ENCODE results near the gene WDSUB1.

The WDSUB1 gene

GRCh38 chr2:159256159-159256558 lies 30.3 kb downstream of the WDSUB1 start:
- Histone ChIP-seq H3K27ac (no peak overlapping the region), H3K36me3 (ENCODE audit: insufficient read depth) (no peaks in the 10 kb centered on the region), H3K4me2 (no peak overlapping the region), H2AFZ (ENCODE audit: low read depth) (no peak overlapping the region), H3K27me3 (ENCODE audit: insufficient read depth, low read depth) (no peaks in the 10 kb centered on the region), H3K4me1 (ENCODE audit: low read depth, poor library complexity, severe bottlenecking) (no peaks in the 10 kb centered on the region), H4K20me1 (ENCODE audit: insufficient read depth) (no peaks in the 10 kb centered on the region), H3K79me2 (ENCODE audit: insufficient read depth, low read depth) (no peaks in the 10 kb centered on the region), H3K4me3 (IDR thresholded peaks at IDR 0.05; ENCODE audit: insufficient read depth, low read depth, low read length) (no peak overlapping the region), H3K9ac (no peak overlapping the region)
- no peak for TF ChIP-seq CTCF (conservative IDR thresholded peaks at IDR 0.05; ENCODE audit: low read depth, low read length)

- Histone ChIP-seq H3K4me1 (ENCODE audit: low read depth, poor library complexity, severe bottlenecking) (no peaks in the 10 kb centered on the region), H3K79me2 (ENCODE audit: insufficient read depth, low read depth) (no peaks in the 10 kb centered on the region), H4K20me1 (ENCODE audit: insufficient read depth) (no peaks in the 10 kb centered on the region), H3K36me3 (ENCODE audit: insufficient read depth) (no peaks in the 10 kb centered on the region), H3K27me3 (ENCODE audit: insufficient read depth, low read depth) (no peaks in the 10 kb centered on the region), H3K27ac (no peak overlapping the region), H3K4me3 (IDR thresholded peaks at IDR 0.05; ENCODE audit: insufficient read depth, low read depth, low read length) (no peak overlapping the region), H2AFZ (ENCODE audit: low read depth) (no peak overlapping the region), H3K4me2 (no peak overlapping the region), H3K9ac (no peak overlapping the region)
- TF ChIP-seq CTCF (conservative IDR thresholded peaks at IDR 0.05; ENCODE audit: low read depth, low read length): no peak
Measured at GRCh38 chr2:159252905-159253304, 33.6 kb downstream of the WDSUB1 start.

GRCh38 chr2:159251296-159252173 lies 35.0 kb downstream of the WDSUB1 start:
- no peak for TF ChIP-seq CTCF (conservative IDR thresholded peaks at IDR 0.05; ENCODE audit: low read depth, low read length)
- Histone ChIP-seq H2AFZ (ENCODE audit: low read depth) (no peak overlapping the region), H3K79me2 (ENCODE audit: insufficient read depth, low read depth) (no peaks in the 10 kb centered on the region), H3K36me3 (ENCODE audit: insufficient read depth) (no peaks in the 10 kb centered on the region), H3K27me3 (ENCODE audit: insufficient read depth, low read depth) (no peaks in the 10 kb centered on the region), H3K27ac (no peak overlapping the region), H4K20me1 (ENCODE audit: insufficient read depth) (no peaks in the 10 kb centered on the region), H3K4me1 (ENCODE audit: low read depth, poor library complexity, severe bottlenecking) (no peaks in the 10 kb centered on the region), H3K9ac (no peak overlapping the region), H3K4me3 (IDR thresholded peaks at IDR 0.05; ENCODE audit: insufficient read depth, low read depth, low read length) (no peak overlapping the region), H3K4me2 (no peak overlapping the region)

GRCh38 chr2:159249990-159250715 lies 36.4 kb downstream of the WDSUB1 start:
- H3K4me2 ChIP-seq: no peak overlapping the region
- no peak overlapping the region for H3K4me3 ChIP-seq (IDR thresholded peaks at IDR 0.05; ENCODE audit: insufficient read depth, low read depth, low read length)
- no peak overlapping the region for H3K9ac ChIP-seq
- H2AFZ ChIP-seq (ENCODE audit: low read depth): no peak overlapping the region
- no peaks in the 10 kb centered on the region for H3K4me1 ChIP-seq (ENCODE audit: low read depth, poor library complexity, severe bottlenecking)
- no peak overlapping the region for H3K27ac ChIP-seq
- H3K79me2 ChIP-seq (ENCODE audit: insufficient read depth, low read depth): no peaks in the 10 kb centered on the region
- TF ChIP-seq CTCF (conservative IDR thresholded peaks at IDR 0.05; ENCODE audit: low read depth, low read length): no peak
- H3K36me3 ChIP-seq (ENCODE audit: insufficient read depth): no peaks in the 10 kb centered on the region
- H4K20me1 ChIP-seq (ENCODE audit: insufficient read depth): no peaks in the 10 kb centered on the region
- no peaks in the 10 kb centered on the region for H3K27me3 ChIP-seq (ENCODE audit: insufficient read depth, low read depth)
